Activated naive CD4-positive, alpha-beta T cell treated with anti-CD3 and anti-CD28 coated beads, Interleukin-2, amount 10 ng/mL, durations not matched to agents 7 days and 5 days (primary cell): ENCODE results near the gene PINK1.

Experiments used
- CTCF ChIA-PET: fragments of 350-600 bp; sonication (Branson Sonifier 250); formaldehyde crosslinking; loops from one replicate; lab custom pipeline; 2021; ENCODE audit warnings: antibody characterized with exemption; lab: Charles Lee
- DNase-seq: peaks from one replicate; pipeline ENCODE4 v3.0.0-alpha.2; 2020
- H3K27ac Mint-ChIP-seq: one replicate; pipeline ENCODE4 v1.8.0; 2021; ENCODE audit warnings: mild to moderate bottlenecking, moderate library complexity, mixed read lengths
- H3K27me3 Mint-ChIP-seq: one replicate; pipeline ENCODE4 v1.8.0; 2021; ENCODE audit warnings: mild to moderate bottlenecking, mixed read lengths
- H3K36me3 Mint-ChIP-seq: one replicate; pipeline ENCODE4 v1.8.0; 2021; ENCODE audit warnings: mixed read lengths
- H3K4me1 Mint-ChIP-seq: one replicate; pipeline ENCODE4 v1.8.0; 2021; ENCODE audit warnings: mixed read lengths
- H3K4me3 Mint-ChIP-seq: one replicate; pipeline ENCODE4 v1.8.0; 2021; ENCODE audit warnings: mild to moderate bottlenecking, moderate library complexity, mixed read lengths
- H3K9me3 Mint-ChIP-seq: one replicate; pipeline ENCODE4 v1.8.0; 2021; ENCODE audit warnings: mixed read lengths

PINK1 gene

GRCh38 chr1:20699558-20699957 lies 66.3 kb downstream of the PINK1 start:
- CTCF ChIA-PET, result interaction anchor here (0.6 to 4.5 kb wide), 2 partner anchors 495 to 841 kb away, joined by 3 to 51 read pairs; no protein-coding TSS in a partner anchor

GRCh38 chr1:20700636-20701215 lies 67.5 kb downstream of the PINK1 start:
- no peak overlapping the region for H3K4me3 Mint-ChIP-seq
- no peaks in the 10 kb centered on the region for H3K36me3 Mint-ChIP-seq
- no peak for DNase-seq
- no peak overlapping the region for H3K27ac Mint-ChIP-seq
- CTCF ChIA-PET, result interaction anchor here (4.5 kb wide), 1 partner anchor 493 kb away, joined by 51 read pairs; no protein-coding TSS in a partner anchor
- no peaks in the 10 kb centered on the region for H3K9me3 Mint-ChIP-seq
- H3K27me3 Mint-ChIP-seq, result peaks cover 38% of the 10 kb centered on the region
- H3K4me1 Mint-ChIP-seq, result peaks cover 7% of the 10 kb centered on the region

More at GRCh38 chr1:20699558-20699957, 66.3 kb downstream of the PINK1 start:
- DNase-seq, result no peak
- no peaks in the 10 kb centered on the region for H3K9me3 Mint-ChIP-seq
- H3K4me3 Mint-ChIP-seq, result no peak overlapping the region
- H3K4me1 Mint-ChIP-seq, result peaks cover 7% of the 10 kb centered on the region
- H3K36me3 Mint-ChIP-seq, result no peaks in the 10 kb centered on the region
- no peak overlapping the region for H3K27ac Mint-ChIP-seq
- H3K27me3 Mint-ChIP-seq, result peaks cover 43% of the 10 kb centered on the region
